Activated CD4-positive, alpha-beta T cell treated with anti-CD3 and anti-CD28 coated beads, Interleukin-2, amount 50 U/mL, for 16 hours (primary cell): Measurements from ENCODE around the gene CDC25A.
A peak's percentile ranks its signal among the peaks of the same experiment; 100 is the strongest.
"Not testable (repeated sequence)": the region's sequence is repeated elsewhere in the genome, so short reads cannot be mapped to it uniquely, and the experiment has no call there.

Source experiments
- DNase-seq: peaks from one replicate; pipeline ENCODE4 v3.0.0-alpha.2; 2020

CDC25A gene

DNA sequence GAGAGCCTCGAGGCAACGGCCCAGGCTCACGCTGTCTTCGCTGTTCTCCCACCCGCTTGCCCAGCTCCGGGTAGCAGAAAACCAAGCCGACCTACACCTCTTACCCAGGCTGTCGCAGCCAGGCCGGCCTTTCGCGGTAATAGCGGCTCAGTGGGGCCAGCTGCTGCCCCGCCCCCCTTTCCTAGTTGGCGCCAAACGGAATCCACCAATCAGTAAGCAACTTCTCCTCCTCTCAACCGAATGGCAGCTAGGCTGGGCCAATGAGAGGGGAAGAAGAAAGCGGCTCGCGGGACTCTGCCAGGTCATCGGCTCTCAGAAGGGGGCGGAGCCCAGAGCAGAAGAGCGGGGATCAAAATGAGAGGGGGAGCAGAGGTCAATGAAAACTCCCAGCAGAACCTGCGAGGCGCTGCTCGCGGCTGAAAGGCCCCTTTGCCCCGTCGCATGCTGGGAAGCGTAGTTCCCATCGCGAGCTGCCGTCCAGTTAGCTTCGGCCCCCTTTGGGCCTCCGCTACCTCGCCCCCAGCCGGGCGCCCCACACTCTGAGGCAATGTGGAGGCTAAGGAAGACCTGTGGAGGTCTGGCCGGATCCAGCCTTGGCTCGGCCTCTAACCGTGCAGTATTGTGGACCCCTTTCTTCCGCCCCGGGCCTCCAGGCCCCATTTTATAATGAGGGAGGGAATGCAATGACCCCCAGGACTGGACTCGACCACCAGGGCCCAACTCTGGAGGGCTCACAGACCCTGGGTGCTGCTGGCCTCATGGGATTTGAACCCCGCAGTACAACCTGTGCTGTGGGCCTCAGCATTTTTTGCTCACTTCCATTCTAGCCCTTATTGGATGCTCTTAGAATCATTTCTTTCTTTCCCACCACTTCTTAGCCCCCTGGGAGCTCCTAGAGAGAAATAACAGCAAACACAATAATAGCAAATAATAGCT, at the start of gene CDC25A:
Gene CDC25A (minus strand): TSS at position 152 of the 936 bp plus-strand sequence. CDS start 470 bp downstream, outside the sequence.
- DNase-seq = peak; percentile 100

DNA sequence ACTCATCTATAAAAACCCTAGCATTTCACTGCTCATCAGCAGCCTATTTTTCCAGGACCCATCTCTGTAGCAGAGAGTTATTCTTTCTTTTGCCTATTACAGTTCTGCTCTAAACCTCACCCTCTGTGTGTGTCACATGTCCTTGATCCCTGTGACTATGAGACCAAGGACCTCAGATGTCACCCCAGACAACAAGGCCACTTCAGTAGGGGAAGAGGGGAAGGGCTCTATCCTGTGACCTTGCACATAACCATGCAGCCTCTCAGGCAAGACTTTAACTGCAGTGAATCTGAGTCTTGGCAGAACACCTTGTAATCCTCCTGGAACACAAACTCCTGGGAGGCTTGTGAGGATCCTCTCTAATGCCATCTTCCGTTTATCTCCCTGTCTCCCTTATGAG, 48.3 kb upstream of the CDC25A start:
- no peak for DNase-seq

DNA sequence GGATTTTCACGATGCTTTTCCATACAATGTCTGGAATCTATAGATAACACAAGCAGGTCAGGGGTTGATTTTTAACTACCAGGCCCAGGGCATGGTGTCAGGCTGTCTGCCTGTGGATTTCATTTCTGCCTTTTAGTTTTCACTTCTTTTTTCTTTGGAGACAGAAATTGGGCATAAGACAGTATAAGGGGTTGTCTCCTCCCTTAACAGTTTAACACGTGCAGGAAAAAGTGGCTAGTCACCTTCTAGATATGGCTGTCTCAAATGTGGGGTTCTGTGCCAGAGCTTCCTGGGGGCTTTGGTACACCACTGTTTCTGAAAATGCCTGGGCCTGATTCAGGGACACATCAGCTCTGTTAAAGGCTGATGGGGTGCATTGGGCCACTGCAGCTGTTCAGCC, 45.3 kb upstream of the CDC25A start:
- DNase-seq = no peak

DNA sequence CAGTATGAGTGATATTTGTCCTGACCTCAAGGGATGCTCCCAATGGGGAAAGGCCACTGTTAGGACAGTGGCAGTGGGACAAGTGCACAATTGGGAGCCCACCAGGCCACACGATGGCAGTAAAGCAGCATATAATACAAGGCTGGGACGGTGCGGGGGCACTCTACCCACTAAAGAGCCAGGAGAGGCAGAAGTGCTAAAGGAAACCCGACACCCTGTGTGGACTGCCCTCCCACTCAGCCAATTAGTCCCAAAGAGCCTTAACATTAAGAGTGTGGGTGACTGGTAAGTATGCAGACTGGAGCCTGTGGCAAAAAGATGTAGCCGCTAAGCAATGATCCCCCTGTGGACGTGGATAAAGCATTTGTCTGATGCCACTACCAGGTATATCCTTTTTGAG, 44.5 kb upstream of the CDC25A start:
- DNase-seq = peak; percentile 65

DNA sequence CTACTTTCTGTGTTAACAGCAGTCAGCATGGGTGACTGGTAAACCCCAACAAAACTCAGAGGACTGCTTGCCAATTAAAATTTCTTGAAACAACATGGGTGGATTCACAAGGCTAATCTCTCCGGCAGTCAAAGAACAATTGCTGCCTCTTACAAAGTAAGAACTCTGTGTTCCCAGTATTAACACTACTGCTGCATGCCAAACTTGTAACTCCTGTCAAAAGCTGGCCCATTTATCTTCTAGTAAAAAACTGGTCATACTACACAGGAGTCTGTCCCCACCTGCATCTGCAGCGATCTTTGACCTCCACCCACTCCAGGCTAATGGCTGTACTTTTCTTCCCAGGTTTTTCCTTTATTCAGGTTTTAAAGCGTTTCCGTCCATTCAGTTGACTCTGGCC, 44.0 kb upstream of the CDC25A start:
- no peak for DNase-seq

DNA sequence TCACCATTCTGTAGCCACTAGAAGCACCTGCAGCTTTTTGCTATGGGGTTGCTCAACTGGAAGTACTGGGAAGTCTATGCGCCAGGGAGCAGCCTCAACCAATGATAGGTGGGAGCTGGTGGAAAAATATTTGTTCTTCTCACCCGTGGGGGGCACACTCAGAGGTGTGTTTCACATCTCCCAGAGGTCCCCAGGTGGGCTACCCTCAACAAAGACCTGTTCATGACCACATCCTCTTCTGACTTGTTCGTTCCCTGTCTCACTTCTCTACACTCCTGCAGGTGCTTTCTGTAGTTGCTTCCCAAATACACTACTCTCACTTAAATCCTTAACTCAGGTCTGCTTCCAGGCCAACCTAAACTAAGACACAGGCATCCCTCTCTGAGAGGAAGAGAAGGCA, 38.7 kb upstream of the CDC25A start:
- DNase-seq = no peak

DNA sequence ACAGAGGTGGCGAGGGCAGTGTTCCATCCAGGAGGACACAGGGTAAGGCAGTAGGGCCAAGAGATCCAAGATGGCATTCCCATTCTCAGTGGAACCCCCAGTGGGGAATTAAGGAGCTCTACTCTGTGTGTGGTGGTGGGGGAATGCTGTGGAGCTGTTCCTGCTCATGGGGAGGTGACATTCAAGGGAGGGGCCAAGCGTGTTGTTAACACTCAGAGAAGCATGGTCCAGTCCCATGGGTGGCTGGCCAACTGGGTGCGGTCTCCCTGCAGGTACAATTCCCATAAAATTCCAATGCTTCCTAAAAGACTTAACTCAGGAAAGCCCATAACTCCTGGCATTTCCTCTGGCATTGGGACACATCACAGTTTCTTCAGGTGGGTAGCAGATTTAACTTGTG, 37.4 kb upstream of the CDC25A start:
- DNase-seq = no peak

DNA sequence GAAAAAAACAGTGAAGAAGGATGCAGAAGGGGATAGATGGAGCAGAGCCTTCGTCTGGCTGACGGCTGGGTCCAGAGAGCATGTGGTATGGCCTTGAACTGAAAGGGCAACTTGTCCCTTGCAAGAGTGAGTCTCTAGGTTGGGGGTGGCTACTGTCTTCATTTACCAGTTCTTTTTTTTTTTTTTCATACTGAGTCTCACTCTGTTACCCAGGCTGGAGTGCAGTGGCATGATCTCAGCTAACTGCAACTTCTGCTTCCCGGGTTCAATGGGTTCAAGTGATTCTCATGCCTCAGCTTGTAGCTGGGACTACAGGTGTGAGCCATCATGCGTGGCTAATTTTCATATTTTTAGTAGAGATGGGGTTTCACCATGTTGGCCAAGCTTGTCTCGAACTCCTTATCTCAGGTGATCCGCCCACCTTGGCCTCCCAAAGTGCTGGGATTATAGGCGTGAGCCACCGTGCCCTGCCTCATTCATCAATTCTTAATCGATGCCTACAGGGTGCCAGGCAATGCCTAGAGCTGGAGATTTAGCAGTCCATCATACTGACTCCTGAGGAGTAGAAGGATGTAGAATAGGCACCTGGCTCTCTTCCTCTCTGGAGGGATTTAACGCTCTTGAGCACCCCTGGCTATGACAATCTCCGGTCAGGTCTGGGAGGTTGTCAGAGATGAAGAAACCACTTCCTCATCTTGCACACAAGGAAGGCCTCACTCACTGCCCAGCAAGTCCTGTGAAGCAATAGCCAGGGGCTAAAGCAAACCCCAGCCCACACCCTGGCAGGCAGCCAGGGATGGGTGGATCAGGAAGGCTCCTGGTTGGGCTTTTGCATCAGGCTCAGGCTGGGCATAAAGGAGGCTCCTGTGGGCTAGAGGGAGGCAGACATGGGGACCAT, 34.6 kb upstream of the CDC25A start, which contains the start of gene CAMP:
Gene CAMP (plus strand): TSS at position 880 of the 898 bp plus-strand sequence. CDS start 17 bp downstream, at position 897.
- no peak for DNase-seq

DNA sequence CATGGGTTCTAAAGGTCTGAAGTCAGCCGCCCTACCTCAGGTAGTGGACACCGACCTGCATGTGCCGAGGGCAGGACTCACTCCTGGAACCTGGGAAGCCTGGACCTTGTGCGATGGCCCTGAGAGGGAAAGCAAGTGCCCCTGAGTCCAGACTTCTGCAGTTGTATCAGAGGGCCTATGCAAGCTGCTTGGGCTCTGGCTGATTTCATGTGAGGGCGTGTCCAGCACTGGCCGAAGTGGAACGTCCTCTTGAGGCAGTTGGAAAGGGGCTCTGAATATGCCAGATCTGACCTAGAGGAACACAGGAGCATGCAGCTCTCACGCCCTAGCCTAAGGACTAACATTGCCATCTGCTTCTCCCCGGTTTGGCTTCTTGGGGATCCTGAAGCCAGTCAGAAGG, 32.5 kb upstream of the CDC25A start:
- DNase-seq = no peak

DNA sequence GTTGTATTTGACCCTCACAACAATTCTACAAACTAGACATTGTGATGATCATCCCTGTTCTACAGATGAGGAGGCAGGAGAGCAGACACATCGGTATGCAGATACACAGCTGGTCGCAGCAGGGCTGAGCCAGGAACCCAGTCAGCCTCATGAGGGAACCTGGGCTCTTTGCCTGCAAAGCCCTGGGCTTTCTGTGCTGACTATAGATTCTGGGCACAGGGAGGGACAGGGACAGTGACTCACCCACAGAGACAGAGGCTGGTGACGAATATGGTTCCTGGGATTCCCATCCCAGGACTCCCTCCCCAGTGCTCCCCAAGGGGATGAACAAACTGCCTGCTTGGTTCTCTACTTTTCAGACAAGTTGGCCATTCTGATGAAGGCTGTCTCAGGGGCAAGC, 31.3 kb upstream of the CDC25A start:
- DNase-seq = no peak

DNA sequence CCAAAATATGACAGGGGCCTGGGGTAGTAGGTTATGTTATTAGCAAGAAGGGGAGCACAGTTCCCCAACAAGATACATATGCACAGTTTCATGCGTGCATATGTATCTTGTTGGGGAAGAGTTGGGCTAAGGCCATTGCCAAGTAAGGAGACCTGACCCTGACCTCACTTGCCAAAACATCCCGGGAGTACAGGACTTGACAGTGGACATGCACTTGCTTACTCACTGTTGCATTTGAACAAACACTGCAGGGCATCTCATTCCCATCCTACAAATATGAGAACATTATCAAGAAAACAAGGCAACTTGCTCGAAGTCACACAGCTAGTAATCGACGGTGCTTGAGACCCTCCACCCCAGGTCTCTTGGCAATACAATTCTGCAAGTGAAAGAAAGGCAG, 30.3 kb upstream of the CDC25A start:
- DNase-seq = no peak

DNA sequence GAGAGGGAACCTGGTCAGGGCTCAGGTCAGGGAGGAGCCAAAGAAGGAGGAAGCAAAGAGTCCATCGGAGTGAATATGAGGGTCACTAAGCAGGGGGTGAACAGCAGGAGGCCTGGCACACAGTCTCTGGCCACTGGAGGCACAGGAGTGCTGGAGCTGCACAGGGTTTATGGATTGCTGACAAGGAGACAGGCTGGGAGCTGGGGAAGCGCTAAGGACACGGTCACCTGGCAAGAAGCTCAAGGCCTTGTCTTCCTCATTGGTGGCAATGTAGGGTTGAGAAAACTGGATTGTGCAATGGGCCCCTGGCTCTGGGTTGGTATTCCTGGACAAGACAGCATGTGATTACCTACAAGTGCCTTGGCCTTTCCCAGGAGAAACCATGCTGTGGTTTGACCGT, 29.2 kb upstream of the CDC25A start:
- DNase-seq = no peak

DNA sequence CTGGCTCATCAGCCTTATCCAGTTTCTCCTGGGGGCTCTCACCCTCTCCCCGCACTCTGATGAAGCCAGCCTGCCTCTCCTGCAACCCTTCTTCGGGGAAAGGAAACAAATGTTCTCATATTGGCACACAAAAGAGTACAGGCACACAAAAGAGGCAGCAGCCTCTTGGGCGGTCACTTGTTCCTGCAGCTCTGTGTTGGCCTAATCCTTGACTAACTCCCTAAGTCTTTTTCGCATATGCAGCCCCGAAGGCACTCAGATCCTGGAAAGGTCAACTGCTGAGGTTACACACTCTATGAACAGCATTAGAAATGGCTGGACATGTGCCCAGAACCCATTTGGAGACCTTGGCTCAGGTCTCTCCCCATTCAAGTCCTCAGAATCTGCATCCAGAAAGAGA, 27.7 kb upstream of the CDC25A start:
- DNase-seq = no peak

DNA sequence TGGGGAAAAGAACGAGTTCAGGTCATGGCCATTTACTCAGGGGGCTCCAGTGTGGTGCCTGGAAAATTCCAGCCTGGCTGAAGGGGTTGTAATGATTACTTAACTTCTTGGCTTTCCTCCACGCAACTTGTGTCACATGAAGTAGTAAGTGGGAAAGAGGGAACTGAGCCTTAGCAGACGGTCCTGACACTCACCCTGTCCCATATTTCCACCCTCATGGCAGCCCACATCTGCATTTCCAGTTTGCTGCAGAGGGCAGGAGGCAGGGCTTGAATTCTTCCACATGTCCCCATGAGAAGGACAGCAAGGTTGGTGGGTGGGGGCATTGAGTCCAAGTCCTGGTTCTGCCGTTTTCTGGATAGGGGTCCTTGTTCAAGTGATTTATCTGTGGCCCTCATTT, 27.2 kb upstream of the CDC25A start:
- DNase-seq = no peak

DNA sequence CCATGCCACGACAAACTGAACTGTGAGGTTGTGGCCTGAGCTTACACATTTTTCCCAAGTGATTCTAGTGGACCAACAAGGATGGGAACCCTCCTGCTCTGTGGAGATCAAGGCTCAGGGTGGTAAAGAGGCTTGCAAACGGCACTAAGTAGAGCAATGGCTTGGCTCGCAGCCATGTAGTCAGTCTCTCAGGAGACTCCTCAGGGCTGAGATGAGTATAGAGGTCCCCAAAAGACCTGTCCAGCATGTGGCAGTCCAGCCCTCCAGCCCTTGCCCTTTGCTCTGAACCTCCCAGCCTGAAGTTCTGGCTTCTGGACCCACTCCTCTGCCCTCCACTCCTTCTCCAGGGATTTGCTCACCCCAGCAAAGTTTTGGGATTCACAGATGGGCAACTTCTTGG, 26.8 kb upstream of the CDC25A start:
- no peak for DNase-seq

DNA sequence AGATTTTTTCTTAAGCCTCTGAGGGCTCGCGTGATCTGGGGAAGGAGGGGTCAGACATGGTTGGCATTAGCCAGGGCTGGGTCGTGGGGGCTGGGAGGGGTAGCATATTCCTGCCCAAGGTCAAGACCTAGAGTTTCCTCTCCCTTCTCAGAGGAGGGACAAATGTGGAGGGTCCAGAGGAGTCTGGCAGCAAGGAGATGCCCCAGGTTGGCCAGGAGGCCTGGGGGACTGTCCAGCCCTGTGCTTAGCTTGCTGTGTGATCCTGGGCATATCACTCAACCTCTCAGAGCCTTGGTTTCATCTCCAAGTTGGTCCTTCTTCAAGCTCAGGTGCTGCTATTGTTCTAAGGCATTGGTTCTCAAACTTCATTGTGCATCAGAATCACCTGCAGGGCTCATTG, 26.0 kb upstream of the CDC25A start:
- DNase-seq = no peak

DNA sequence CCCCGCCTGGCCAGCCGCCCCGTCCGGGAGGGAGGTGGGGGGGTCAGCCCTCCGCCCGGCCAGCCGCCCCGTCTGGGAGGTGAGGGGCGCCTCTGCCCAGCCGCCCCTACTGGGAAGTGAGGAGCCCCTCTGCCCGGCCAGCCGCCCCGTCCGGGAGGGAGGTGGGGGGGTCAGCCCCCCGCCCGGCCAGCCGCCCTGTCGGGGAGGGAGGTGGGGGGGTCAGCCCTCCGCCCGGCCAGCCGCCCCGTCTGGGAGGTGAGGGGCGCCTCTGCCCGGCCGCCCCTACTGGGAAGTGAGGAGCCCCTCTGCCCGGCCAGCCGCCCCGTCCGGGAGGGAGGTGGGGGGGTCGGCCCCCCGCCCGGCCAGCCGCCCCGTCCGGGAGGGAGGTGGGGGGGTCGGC, 23.6 kb upstream of the CDC25A start:
- DNase-seq = not testable (repeated sequence)

DNA sequence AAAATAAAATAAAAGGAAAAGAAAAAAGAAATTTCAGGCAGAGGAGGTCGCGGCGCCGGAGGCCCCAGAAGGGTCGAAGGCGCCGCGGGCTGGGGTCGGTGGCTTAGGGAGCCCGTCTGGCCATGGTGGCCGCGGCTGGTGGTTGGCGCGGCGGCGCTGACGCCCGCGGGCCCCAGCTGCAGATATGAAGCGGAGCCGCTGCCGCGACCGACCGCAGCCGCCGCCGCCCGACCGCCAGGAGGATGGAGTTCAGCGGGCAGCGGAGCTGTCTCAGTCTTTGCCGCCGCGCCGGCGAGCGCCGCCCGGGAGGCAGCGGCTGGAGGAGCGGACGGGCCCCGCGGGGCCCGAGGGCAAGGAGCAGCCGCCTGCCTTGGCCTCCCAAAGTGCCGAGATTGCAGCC, 22.3 kb upstream of the CDC25A start:
- not testable (repeated sequence) for DNase-seq

DNA sequence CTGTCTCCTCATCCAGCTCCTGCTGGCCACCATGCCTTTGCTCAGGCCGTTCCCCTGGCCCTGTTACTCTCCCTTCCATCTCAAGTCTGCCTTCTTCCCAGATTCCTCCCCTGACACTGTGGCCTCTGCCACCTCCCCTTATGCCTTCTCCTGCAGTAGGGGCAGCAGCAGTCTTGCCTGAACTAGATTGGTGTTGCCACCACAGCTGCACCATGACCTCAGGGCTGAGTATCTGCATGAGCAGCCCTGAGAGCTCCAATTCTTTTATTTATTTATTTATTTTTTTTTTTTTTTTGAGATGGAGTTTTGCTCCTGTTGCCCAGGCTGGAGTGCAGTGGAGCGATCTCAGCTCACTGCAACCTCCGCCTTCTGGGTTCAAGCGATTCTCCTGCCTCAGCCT, 21.2 kb upstream of the CDC25A start:
- DNase-seq = no peak

DNA sequence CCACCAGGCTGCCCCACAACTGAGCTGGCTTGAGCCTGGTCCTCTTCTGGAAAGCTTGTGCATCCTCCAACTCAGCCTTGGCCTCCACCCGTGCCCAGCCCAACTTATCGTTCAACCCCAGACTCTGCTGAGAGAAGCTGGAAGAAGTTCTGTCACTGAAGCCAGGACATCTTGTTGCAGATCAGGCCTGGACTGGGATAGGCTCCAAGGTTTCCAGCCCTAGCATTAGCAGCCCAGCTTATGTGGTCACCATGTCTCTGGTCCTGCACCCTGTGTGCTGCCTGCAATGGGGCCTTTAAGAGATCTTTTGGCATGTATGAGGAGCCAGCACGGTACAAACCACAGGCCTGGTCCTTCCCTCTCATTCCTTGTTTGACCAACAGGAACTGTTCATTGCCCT, 19.9 kb upstream of the CDC25A start:
- no peak for DNase-seq

DNA sequence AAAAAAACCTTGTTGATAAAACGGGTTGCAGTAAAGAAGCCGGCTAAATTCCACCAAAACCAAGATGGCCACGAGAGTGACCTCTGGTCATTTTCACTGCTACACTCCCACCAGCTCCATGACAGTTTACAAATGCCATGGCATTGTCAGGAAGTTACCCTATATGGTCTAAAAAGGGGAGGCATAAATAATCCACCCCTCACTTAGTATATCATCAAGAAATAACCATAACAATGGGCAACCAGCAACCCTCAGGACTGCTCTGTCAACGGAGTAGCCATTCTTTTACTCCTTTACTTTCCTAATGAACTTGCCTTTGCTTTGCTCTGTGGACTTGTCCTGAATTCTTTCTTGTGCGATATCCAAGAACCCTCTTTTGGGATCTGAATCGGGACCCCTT, 14.4 kb upstream of the CDC25A start:
- DNase-seq = no peak

DNA sequence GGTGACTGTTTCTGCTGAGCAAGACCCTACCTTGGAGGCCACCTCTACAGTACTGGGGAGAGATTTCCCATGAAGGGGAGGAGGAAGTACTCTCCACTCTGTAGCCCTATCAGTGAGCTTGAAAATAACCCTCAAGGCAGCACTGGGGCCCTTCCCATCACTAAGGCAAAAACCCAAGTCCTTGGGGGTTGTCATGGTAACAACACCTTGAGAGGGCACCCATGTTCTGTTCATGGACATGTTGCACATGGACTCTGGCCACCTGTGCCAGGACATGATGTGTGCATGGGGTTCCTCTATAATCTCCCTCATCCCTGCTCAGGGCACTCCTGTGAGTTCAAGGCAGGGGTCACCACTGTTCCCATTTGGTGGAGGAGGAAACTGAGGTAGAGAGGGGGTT, 10.9 kb upstream of the CDC25A start:
- no peak for DNase-seq

DNA sequence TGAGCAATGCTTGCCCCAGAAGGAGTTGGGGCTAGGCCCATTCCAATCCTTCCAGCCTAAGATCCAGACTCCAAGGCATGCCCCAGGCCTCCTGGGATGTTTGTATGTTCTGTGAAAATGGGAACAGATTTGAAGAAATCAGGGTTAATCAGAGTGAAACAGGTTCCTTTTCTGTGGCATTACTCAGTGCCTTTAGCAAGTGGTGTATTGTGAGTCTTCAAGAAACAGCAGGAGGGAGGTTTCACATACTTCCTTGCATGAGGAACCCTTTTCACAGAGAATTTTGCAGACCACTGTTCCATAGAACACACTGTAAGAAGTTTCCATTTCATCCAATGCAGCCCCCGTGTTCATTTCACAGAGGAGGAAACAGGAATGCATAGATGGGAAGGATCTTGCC, 8.4 kb upstream of the CDC25A start:
- DNase-seq = no peak
